ENCODE data around the gene PSMA8. TPM values are rescaled to one million over a fixed set of nuclear protein-coding genes. Genes with fewer than 3 reads are reported as not detected.

The PSMA8 gene
- total and polyA plus RNA-seq, 2 of the 13 experiments (the other 11 are each of a cell fraction or from before 2014, with no cell fraction given): not detected

- no peak within 1 kb of the TSS for H2AFZ ChIP-seq (ENCODE audit: low read length)
- peak within 1 kb of the TSS; percentile 44 to 72 (median 69); a peak in 5 of 6 replicates for H3K4me3 ChIP-seq (replicated peaks in 1 of 3; ENCODE audit: insufficient read depth in 1 of 3, low read depth in 2 of 3, low read length in 3 of 3)
- no peaks in the 10 kb centered on the region for H3K9me3 ChIP-seq (ENCODE audit: low read length)
- intact Hi-C loops (cut with micrococcal nuclease; ENCODE audit: unreplicated experiment): no loop called here
- no peaks in the 10 kb centered on the region for H3K36me3 ChIP-seq (replicated peaks in 1 of 2; ENCODE audit: control insufficient read depth in 1 of 2, insufficient read depth in 2 of 2, low read length in 2 of 2)
- peaks cover 24% of the 10 kb centered on the region for H3K4me1 ChIP-seq (ENCODE audit: insufficient read depth, low read length)
- no peaks in the 10 kb centered on the region; the same call in 1 of the 2 replicates for H4K20me1 ChIP-seq (ENCODE audit: insufficient read depth, low read length)
- peak within 1 kb of the TSS; percentile 73 for H3K4me2 ChIP-seq (ENCODE audit: low read depth, low read length)
- in situ Hi-C loops (cut with HindIII; ENCODE audit: extremely low pct_ligation_motif_present, low pct_unique_long_range_greater_than_20kb): no loop called here
- DNase-seq (ENCODE audit: low spot score) (peak; percentile 41), ATAC-seq (peak; percentile 86), FAIRE-seq (no peak)
- peaks cover 0 to 8% of the 10 kb centered on the region in 2 experiments; a peak in 2 of 5 replicates for H3K27me3 ChIP-seq (ENCODE audit: control insufficient read depth in 1 of 2, insufficient read depth in 2 of 2, low read length in 2 of 2)
- peaks cover 2% of the 10 kb centered on the region for H3K79me2 ChIP-seq (ENCODE audit: insufficient read depth, low read length)
- H3K9ac ChIP-seq (ENCODE audit: insufficient read depth, low read depth, low read length): peak within 1 kb of the TSS; percentile 57; the same call in 1 of the 2 replicates
- WGBS (ENCODE audit: low lambda C conversion rate): 56% methylated on average over 74 of the region's 101 CpGs
- no peak within 1 kb of the TSS for H3K27ac ChIP-seq (ENCODE audit: extremely low read length, insufficient read depth, low read length)
- ChIA-PET POLR2A (no interaction called here), CTCF (ENCODE audit: low intra/inter-chr PET ratio, low total read pairs) (no interaction called here)
- BruUV-seq (replicated peaks): no TSS peak
- peak; percentile 48; the same call in 1 of the 2 replicates for TF ChIP-seq KMT2A (CRISPR knock-in tag; IDR thresholded peaks at IDR 0.05)
- 0 out of 2 replicates have a peak, but pooled peaks have one; percentile 35 for TF ChIP-seq SPEN (CRISPR knock-in tag; IDR thresholded peaks at IDR 0.05; ENCODE audit: low read depth)
- no peak for TF ChIP-seq ZZZ3 (CRISPR knock-in tag; IDR thresholded peaks at IDR 0.05; ENCODE audit: borderline replicate concordance)
- TF ChIP-seq ARID5B (CRISPR knock-in tag; IDR thresholded peaks at IDR 0.05): peak; percentile 31; the same call in 1 of the 2 replicates
- TF ChIP-seq ZGPAT (CRISPR knock-in tag; IDR thresholded peaks at IDR 0.05): peak; percentile 40; the same call in 1 of the 2 replicates
- TF ChIP-seq YEATS4 (CRISPR knock-in tag; IDR thresholded peaks at IDR 0.05; ENCODE audit: borderline replicate concordance): peak; percentile 49
- peak; percentile 65; the same call in 1 of the 2 replicates for TF ChIP-seq SALL1 (CRISPR knock-in tag; IDR thresholded peaks at IDR 0.05)
- TF ChIP-seq ZNF430 (CRISPR knock-in tag; IDR thresholded peaks at IDR 0.05): no peak
- peak; percentile 89 for TF ChIP-seq HIVEP1 (CRISPR knock-in tag; IDR thresholded peaks at IDR 0.05)
- TF ChIP-seq MXD1 (CRISPR knock-in tag; IDR thresholded peaks at IDR 0.05): peak; percentile 74; the same call in 1 of the 2 replicates
- TF ChIP-seq SMAD9 (CRISPR knock-in tag; IDR thresholded peaks at IDR 0.05): no peak
- no peak for TF ChIP-seq KLF13 (CRISPR knock-in tag; IDR thresholded peaks at IDR 0.05)
- TF ChIP-seq ZNF563 (CRISPR knock-in tag; IDR thresholded peaks at IDR 0.05): peak; percentile 68; the same call in 1 of the 2 replicates
- TF ChIP-seq RFXAP (CRISPR knock-in tag; IDR thresholded peaks at IDR 0.05; ENCODE audit: borderline replicate concordance): 0 out of 2 replicates have a peak, but pooled peaks have one; percentile 51
- TF ChIP-seq SRF (IDR thresholded peaks at IDR 0.05; ENCODE audit: low read depth, low read length): no peak
- no peak for TF ChIP-seq CCAR2 (optimal IDR thresholded peaks at IDR 0.05; ENCODE audit: low read depth, low read length)
- peak; percentile 49; the same call in 1 of the 3 replicates for TF ChIP-seq MXI1 (IDR thresholded peaks at IDR 0.05; ENCODE audit: borderline replicate concordance, low read depth, low read length)
- TF ChIP-seq NFKBIZ (CRISPR knock-in tag; IDR thresholded peaks at IDR 0.05): no peak
Observed at GRCh38 chr18:26226229-26227050, 92.8 kb downstream of the PSMA8 start, which contains the start of gene TAF4B. TAF4B (plus strand) TSS chr18:26226445; CDS start chr18:26226934, 489 bp downstream.

All from HepG2 (cell line).